ENCODE data around the gene NUDT4.
A peak's percentile ranks its signal among the peaks of the same experiment; 100 is the strongest.
"Not testable (repeated sequence)": the region's sequence is repeated elsewhere in the genome, so short reads cannot be mapped to it uniquely, and the experiment has no call there.

Gene NUDT4

DNA sequence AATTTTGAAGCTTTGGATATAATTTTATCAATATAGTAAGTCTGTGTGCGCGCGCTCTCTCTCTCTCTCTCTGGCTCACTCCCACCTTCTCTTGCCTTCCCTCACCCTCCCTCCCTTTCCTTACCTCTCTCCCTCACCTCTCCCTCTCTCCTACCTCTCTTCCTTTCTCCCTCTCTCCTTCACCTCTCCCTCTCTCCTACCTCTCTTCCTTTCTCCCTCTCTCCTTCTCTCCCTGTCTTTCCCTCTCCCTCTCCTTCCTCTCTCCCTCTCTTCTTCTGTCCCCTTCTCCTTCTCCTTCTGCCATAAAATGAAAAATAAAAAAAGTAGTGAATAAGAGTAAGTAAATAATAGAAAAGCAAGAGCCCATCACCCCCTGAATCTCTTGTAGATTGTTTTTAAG, 9.0 kb upstream of the NUDT4 start:
- DNase-seq: no peak

DNA sequence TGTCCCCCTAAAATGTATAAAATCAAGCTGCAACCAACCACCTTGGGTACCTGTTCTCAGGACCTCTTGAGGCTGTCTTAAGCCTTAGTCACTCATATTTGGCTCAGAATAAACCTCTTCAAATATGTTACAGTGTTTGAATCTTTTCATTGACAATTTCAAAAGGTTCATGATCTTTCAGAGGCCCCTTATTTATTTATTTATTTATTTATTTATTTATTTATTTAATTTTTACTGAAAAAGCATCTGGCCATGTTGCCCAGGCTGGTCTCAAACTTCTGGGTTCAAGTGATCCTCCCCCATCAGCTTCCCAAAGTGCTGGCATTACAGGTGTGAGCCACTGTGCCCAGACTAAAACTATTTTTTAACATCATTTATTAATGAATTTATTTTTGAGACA, 8.2 kb upstream of the NUDT4 start:
- DNase-seq: no peak

DNA sequence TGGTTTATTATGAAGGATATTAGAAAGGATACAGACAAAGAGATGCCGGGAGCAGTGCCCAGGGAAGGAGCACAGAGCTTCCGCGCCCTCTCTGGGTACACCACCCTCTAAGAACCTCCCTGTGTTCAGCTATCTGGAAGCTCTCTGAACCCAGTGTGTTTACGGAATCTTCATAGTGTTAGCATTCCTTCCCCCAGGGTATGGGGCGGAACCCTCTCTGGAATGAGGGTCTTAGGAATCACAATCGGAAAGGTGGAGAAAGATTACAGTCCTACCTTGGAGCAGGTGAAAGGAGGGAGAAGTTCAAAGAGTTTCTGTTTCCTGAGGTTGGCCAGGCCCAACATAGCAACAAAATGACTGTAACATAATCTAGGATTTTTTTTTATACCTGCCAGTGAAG, 6.8 kb upstream of the NUDT4 start:
- no peak for DNase-seq

DNA sequence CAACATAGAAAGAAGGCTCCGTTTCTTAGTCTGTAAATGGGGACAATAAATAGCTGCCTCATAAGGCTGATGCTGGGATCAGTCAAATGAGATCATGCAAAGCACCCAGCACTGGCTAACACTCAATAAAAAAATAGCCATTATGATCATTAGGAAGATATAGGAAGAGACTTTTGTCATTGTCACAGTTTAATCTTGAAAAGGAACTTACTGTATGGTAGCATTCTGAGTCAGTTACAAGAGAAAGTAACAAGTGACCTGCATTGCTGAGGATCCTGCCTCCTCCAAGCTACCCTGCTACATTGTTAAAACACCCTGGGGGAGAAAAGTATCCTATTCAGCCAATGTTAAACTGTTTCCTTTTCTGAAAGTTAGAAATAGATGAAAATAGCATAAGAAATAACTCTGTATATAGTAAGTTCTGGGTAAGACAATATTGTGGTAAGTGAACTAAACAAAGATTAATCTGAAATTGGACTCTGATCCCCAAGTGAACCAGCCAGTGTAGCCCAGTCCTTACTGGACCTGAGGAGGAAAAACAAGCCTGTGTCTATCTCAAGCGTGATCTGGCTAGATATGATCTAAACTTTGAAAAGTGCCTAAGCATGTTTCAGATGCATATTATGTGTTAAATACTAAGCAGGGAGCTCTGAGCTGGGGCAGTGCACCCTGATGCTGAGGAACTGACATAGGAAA, 3.6 kb upstream of the NUDT4 start:
- DNase-seq: no peak

DNA sequence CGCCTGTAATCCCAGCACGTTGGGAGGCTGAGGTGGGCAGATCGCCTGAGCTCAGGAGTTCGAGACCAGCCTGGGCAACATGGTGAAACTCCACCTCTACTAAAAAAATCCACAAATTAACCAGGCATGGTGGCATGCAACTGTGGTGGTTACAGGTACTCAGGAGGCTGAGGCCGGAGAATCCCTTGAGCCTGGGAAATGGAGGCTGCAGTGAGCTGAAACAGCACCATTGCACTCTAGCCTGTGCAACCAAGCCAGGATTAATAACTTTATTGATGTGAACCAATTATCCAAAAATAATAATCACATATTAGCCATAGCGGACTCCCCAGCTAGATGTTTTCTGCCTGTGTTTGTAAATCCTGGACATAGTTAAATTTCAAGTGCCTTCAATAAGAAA, 1.8 kb upstream of the NUDT4 start:
- DNase-seq: no peak

- no peak for DNase-seq
Measured at GRCh38 chr12:93376436-93377251, 1.1 kb upstream of the NUDT4 start.

DNA sequence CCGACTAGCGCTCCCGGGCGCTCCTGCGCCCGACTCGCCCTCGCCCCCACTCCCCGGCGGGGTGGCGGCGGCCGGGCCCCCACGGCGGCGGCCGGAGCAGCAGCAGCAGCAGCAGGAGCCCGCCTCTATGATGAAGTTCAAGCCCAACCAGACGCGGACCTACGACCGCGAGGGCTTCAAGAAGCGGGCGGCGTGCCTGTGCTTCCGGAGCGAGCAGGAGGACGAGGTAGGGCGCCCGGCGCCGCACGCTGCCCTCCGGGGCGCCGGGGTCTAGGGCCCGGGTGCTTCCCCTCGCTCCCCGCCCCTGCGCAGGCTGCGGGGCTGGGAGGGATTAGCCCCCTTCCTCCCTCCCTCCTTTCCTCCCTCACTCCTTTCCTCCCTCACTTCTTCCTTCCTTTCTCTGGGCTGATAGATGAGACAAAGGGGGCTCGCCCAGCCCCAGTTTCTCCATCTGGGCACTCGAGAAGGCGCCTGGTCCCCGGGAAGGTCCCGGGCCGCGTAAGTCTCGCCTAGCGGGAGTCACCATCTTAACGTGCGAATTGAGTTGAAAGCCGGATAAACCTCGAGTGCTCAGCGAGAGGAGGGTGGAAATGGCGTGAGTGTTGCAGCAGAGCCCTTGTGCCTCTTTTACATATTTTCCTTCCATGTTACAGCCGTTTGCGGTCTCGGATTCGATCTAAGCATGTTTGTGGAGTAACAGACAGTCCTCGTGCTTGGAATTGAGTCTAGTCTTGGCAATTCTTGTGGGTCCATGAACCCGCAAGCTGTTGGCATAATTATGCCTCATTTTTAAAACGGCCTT, 672 bp downstream of the NUDT4 start:
- peak; percentile 44 for DNase-seq

DNA sequence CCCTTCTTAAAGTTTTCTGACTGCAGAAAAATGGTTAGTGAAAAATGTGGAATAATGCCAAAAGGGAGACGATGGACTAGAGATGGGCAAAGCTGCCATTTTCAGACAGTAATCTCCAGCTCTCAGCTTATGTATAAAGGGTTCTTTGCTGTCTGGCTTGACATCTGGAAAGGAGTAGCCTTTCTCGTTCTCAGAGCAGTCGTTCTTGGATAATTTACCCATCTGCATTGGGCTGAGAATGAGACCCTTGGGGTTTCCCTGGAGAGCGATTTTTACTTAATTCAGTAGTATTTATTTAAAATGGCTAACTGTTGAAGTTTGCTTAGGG, 1.2 kb downstream of the NUDT4 start:
- DNase-seq: no peak

DNA sequence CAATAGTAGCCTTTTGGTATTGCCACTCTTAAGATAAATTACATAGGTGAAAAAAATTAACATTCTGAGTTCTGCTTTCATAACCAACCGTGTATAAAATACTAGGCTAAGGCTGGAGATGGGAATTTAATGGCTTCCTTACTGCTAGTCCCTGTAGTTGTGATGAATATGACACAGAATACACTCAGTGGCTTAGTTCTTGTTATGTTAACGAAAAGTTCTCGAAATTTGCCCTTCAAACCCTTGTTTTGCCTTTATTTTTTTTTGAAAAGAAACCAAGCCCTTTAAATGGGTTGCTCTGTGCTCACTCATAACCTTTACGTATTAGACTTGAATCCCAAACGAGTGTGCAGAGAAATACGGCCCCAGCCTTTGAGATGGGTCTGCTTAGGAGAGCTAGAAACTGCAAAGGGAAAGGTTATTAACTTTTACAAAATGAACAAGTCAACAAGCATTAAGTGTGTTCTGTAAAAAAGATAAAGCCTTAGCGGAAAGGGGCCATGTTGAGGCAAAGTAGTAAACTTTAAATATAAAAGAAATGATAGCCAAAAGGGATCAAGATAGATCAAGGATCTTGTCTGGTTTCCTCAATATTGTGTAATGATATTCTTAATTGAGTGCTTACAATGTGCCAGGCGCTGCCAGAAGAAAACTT, 1.7 kb downstream of the NUDT4 start:
- no peak for DNase-seq

DNA sequence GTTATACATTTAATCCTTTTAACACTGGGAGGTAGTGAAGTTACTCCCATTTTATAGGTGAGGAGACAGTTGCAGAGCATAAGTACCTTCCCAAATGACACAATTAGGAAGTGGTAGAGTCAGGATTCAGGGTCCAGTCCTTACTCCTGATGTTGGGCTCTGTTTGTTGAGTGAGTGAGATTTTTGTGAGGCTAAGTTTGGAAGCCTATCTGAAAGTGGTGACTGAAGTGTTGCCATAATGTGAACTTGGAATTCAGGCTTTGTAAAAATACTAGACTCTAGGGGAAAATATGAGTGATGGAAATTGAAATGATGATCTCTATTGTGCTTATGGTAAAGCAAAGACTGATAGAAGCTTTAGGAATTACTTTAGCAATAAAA, 2.2 kb downstream of the NUDT4 start:
- DNase-seq: no peak

DNA sequence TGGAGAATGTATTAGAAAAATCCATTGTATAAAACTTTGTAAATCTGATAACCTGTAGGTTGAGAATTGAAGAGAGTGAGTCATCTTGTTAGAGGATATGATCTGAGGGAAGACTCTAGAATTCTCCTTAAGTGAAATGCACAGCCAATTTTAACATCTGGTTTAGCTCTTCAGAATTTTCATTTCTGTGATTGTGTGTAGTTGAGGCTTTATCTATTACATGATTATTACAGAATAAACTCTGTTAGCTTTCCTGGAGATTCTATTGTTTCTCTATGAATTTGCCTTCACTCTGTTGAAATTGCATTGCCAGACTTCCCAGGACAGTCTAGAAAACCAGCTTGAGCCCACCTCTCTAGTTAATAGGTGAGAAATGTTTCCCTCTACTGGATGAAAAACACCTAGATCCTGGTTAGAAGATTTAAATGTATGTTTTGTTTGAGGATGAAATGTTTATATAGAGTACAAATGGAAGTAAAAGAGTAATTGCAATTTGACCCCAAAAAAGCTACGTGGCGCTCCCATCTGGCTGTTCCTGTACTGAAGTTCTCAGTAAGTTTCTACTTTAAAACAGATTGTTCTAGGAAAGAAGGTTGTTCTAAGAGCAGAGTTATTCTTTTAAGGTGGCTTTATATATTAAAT, 2.9 kb downstream of the NUDT4 start:
- no peak for DNase-seq

DNA sequence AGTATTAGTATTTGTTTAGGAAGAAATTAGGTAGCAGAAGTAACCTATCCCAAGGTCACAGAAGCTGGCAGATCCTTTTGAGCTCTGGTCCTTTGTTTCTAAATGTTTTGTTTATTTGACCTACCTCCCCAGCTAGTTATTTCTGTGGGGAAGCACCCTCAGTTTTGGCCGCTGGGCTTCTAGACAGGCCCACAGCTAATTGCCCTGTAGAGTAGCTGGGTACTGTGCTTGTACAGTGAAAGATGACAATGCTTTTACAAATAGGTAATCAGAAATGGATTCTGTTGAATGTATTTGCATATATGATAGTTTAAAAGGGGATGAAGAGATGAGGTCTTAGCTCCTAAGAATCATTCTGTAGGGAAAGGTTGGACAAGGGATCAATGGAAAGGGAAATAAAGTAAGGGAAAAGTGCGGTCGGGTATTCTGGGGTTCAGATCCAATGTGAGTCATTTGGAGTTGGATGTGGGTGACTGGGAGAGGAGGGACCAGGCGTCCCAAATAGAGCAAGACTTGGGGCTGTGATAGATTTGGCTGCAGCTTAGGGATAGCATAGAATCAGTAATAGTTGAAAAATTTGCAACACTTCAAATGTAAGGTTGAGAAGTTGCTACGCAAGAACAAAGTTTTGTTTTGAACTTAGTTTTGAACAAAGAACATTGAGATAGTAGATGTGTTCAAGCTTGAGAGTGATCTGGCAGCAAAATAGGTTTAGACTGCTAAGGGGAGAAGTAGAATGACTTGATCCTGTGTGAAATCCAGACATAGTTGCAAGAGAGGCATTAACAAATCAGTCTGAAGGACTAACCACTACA, 3.6 kb downstream of the NUDT4 start:
- DNase-seq: no peak

- DNase-seq: not testable (repeated sequence)
Measured at GRCh38 chr12:93381976-93382437, 4.3 kb downstream of the NUDT4 start.

DNA sequence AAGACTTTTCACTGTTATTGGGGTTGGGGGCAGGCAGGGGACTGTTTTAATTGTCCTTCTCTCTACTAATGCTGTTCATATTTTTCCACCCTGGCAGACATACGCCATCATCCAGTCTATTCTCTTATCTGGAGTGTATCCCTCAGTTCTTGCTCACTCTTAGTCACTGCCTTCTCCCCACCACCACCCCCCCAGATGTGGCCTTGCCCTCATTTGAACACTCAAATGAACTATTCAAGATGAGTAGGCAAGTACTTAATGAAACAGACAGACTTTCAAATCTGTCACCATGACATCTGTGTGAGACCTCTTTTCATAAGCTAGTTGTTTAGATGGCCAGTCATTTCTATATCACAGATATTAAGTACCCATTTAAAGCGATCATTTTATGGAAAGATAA, 10.1 kb downstream of the NUDT4 start:
- no peak for DNase-seq

GRCh38 chr12:93390031-93390430, 12.3 kb downstream of the NUDT4 start:
- DNase-seq: no peak

DNA sequence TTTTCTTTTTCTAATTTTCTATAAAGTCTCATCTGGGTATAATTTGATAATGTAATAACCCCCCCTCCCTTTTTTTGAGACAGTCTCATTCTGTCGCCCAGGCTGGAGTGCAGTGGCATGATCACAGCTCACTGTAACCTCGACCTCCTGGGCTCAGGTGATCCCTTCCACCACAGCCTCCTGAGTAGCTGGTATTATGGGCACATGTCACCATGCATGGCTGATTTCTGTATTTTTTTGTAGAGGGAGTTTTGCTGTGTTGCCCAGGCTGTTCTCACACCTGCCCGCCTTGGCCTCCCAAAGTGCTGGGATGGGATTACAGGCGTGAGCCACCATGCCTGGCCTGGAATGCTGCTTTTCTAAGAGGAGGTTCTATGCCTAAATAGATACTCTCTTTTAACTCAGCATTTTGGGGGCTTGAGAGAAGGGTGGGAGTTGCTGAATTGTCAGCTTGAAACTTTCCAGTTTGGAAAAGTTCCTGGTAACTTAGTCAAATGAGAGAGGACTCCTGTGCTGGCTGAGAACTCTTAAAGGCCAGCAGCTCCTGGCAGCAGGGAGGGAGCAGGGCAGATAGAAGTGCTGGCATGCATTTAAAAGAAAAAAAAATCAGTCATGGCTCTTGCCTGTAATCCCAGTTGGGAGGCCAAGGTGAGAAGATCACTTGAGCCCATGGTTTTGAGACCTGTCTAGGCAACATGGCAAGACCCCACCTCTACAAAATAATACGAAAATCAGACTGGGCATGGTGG, 13.0 kb downstream of the NUDT4 start:
- no peak for DNase-seq

DNA sequence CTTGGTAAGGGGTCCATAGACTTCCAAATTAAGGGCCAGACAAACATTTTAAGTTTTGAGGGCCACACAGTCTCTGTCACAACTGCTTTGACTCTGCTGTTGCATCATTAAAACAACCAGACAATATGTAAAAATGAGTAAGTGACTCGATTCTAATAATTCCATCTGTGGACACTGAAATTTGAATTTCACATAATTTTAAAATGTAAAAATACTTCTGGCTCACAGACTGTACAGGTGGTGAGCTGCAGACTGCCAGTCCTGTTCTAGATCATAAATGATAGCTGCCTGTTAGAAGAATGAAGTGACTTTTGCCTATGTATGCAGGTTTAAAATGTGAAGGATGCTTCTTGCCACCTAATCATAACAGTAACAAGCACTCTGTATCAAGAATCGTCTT, 15.7 kb downstream of the NUDT4 start:
- DNase-seq: no peak

DNA sequence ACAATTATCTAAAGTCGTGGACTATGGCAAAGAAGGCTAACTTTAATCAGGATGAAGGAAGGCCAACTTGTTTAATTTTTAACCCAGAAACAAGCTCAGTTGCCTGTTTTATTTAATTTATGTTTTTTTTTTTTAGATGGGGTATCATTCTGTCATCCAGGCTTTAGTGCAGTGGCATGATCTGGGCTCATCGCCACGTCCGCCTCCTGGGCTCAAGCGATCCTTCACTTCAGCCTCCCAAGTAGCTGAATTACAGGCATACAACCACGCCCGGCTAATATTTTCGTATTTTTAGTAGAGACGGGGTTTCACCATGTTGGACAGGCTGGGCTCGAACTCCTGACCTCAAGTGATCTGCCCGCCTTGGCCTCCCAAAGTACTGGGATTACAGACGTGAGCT, 19.7 kb downstream of the NUDT4 start:
- DNase-seq: no peak

DNA sequence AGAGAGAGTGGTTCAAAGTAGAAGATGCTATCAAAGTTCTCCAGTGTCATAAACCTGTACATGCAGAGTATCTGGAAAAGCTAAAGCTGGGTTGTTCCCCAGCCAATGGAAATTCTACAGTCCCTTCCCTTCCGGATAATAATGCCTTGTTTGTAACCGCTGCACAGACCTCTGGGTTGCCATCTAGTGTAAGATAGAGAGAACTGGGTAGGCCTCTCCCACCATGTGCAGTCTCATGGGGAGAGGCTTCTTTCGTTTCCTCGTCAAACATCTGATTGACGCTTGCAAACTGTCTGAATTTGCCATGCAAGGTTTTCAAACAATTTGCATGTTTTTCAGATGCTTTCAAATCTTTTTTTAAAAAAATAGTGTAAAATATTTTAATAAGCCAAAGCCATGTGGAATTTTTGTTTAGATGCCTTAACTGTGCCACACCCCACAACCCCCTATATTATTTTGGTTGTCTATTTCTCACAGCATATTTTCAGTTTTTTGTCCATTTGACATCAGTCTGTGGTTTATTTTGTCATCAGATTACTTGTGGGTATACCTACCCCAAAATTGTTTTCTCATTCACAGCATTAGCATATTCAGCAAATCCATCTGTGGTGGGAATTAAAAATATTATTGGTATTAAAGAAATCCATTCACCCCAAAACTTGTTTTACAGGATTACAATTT, 21.6 kb downstream of the NUDT4 start:
- DNase-seq: not testable (repeated sequence)

All from T-helper 9 cell (primary cell).